B cell (primary cell): Measurements from ENCODE around the gene KTN1.

Experiments used
- EZH2 ChIP-seq: IDR thresholded peaks from 2 replicates; pipeline ENCODE4 v1.6.1; 2012; ENCODE audit warnings: borderline replicate concordance, low read depth, mild to moderate bottlenecking, moderate library complexity, low read length; ENCODE audit not compliant: insufficient read depth, poor library complexity, severe bottlenecking
- TF ChIP-seq, protein P1 (sequence below): fragments of 200-600 bp; IDR thresholded peaks from one replicate; pipeline ENCODE4 v1.8.0; 2022; ENCODE audit warnings: antibody characterized with exemption, mild to moderate bottlenecking

DNA sequence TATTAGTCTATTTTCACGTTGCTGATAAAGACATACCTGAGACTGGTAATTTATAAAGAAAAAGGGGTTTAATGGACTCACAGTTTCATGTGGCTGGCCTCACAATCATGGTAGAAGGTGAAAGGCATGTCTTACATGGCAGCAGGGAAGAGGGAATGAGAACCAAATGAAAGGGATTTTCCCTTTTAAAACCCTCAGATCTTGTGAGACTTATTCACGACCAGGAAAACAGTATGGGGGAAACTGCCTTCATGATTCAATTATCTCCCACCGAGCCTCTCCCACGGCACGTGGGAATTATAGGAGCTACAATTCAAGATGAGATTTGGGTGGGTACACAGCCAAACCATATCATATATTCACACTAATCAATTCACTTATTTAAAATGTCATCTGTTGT is 41.4 kb downstream of the KTN1 start:
- TF ChIP-seq, protein P1, sequence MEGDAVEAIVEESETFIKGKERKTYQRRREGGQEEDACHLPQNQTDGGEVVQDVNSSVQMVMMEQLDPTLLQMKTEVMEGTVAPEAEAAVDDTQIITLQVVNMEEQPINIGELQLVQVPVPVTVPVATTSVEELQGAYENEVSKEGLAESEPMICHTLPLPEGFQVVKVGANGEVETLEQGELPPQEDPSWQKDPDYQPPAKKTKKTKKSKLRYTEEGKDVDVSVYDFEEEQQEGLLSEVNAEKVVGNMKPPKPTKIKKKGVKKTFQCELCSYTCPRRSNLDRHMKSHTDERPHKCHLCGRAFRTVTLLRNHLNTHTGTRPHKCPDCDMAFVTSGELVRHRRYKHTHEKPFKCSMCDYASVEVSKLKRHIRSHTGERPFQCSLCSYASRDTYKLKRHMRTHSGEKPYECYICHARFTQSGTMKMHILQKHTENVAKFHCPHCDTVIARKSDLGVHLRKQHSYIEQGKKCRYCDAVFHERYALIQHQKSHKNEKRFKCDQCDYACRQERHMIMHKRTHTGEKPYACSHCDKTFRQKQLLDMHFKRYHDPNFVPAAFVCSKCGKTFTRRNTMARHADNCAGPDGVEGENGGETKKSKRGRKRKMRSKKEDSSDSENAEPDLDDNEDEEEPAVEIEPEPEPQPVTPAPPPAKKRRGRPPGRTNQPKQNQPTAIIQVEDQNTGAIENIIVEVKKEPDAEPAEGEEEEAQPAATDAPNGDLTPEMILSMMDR: no peak
- no peak for TF ChIP-seq EZH2
